ENCODE data around the gene PPIF.

PPIF gene

DNA sequence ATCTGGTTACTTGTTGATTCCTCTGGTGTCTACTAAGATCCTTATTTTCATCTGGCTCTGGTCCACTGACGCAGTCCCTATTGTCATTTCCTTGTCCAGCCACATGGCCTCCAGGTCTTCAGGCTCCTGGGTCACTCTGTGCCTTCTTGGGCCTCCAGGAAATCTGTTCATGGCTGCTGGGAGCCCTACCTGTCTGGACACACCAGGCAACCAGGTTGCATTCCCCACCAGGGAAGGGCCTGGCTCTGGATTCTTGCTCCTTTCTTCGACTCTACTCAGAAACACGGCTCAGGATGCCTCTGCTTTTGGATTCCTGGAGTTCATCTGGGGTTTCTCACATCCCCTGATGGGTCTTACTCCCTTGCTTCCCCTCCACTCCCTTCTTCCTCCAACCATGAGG is 8.0 kb upstream of the PPIF start:
- no peak overlapping the region for H3K4me3 ChIP-seq (ENCODE audit: low read depth in 1 of 2, low read length in 2 of 2)

DNA sequence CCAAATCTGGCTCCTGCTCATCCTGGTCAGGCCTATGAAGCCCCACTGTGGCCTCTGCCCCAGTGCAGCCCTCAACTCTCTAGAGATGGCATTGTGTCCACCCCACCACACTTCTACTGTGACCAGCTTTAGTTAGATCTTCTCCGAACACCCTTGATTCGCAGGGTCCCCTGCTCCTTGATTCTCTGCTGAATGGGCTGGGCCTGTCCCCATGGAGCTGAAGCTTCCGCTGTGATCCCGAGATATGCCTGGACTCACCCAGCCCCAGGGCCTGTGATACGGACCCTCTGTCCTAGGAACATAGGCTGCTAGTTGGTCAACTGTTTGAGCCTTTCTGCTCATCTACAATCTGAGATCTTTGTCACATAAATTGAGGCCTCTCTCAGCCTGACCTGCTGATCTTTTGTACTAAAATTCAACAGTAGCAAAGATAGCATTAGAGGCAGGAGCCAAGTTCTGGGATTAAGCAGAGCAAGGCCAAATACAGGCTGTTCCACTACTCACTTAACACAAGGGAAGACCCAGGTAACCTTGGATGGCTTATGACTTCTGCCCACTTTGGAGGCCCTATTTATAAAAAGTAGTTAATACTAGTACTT is 6.5 kb upstream of the PPIF start:
- no peaks in the 10 kb centered on the region for H3K36me3 ChIP-seq (ENCODE audit: control insufficient read depth in 1 of 2, insufficient read depth in 2 of 2, low read length in 2 of 2)
- H3K4me3 ChIP-seq (ENCODE audit: low read depth in 1 of 2, low read length in 2 of 2), result no peak overlapping the region
- no peaks in the 10 kb centered on the region for H3K27me3 ChIP-seq (ENCODE audit: control insufficient read depth in 1 of 2, insufficient read depth in 2 of 2, low read length in 2 of 2)
- H3K9me3 ChIP-seq (ENCODE audit: control insufficient read depth in 1 of 2, low read length in 2 of 2), result no peaks in the 10 kb centered on the region
- H3K4me1 ChIP-seq (ENCODE audit: control insufficient read depth in 1 of 2, insufficient read depth in 2 of 2, low read length in 2 of 2), result peaks cover 5 to 11% of the 10 kb centered on the region in 2 donors
- H3K9ac ChIP-seq (ENCODE audit: low read depth in 1 of 2, low read length in 2 of 2), result no peak overlapping the region
- H3K27ac ChIP-seq (ENCODE audit: low read depth, low read length), result no peak overlapping the region

More for the DNA sequence above, 8.0 kb upstream of the PPIF start:
- Histone ChIP-seq H3K27ac (ENCODE audit: low read depth, low read length) (no peak overlapping the region), H3K36me3 (ENCODE audit: control insufficient read depth in 1 of 2, insufficient read depth in 2 of 2, low read length in 2 of 2) (no peaks in the 10 kb centered on the region), H3K9ac (ENCODE audit: low read depth in 1 of 2, low read length in 2 of 2) (no peak overlapping the region), H3K27me3 (ENCODE audit: control insufficient read depth in 1 of 2, insufficient read depth in 2 of 2, low read length in 2 of 2) (no peaks in the 10 kb centered on the region), H3K4me1 (ENCODE audit: control insufficient read depth in 1 of 2, insufficient read depth in 2 of 2, low read length in 2 of 2) (peaks cover 5 to 6% of the 10 kb centered on the region in 2 donors), H3K9me3 (ENCODE audit: control insufficient read depth in 1 of 2, low read length in 2 of 2) (no peaks in the 10 kb centered on the region)

DNA sequence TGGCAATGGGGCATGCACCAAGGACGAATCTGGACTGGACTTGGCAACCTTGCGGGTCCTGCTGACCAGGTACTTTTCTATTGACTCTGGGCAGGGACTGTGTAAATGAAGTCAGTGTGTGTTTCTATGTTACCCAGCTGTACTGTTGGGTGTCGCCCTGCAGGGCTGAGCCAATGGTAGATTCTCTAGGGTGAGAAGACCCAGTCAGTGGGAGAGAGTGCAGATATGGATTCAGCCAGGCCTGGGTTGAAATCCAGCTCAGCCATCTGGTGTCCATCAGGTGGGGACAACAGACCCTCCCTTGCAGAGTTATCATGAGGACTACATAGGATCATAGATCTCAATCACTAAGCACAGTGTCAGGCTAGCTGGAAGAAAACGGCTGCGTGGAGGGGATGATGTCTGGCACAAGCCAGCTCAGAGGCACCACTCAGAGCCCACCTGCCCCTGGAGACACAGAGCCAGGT is 4.9 kb upstream of the PPIF start:
- peaks cover 8 to 20% of the 10 kb centered on the region in 2 donors for H3K4me1 ChIP-seq (ENCODE audit: control insufficient read depth in 1 of 2, insufficient read depth in 2 of 2, low read length in 2 of 2)
- no peaks in the 10 kb centered on the region for H3K9me3 ChIP-seq (ENCODE audit: control insufficient read depth in 1 of 2, low read length in 2 of 2)
- no peaks in the 10 kb centered on the region for H3K36me3 ChIP-seq (ENCODE audit: control insufficient read depth in 1 of 2, insufficient read depth in 2 of 2, low read length in 2 of 2)
- no peak overlapping the region for H3K27ac ChIP-seq (ENCODE audit: low read depth, low read length)
- H3K9ac ChIP-seq (ENCODE audit: low read depth in 1 of 2, low read length in 2 of 2), result no peak overlapping the region
- H3K27me3 ChIP-seq (ENCODE audit: control insufficient read depth in 1 of 2, insufficient read depth in 2 of 2, low read length in 2 of 2), result no peaks in the 10 kb centered on the region
- no peak overlapping the region for H3K4me3 ChIP-seq (ENCODE audit: low read depth in 1 of 2, low read length in 2 of 2)

DNA sequence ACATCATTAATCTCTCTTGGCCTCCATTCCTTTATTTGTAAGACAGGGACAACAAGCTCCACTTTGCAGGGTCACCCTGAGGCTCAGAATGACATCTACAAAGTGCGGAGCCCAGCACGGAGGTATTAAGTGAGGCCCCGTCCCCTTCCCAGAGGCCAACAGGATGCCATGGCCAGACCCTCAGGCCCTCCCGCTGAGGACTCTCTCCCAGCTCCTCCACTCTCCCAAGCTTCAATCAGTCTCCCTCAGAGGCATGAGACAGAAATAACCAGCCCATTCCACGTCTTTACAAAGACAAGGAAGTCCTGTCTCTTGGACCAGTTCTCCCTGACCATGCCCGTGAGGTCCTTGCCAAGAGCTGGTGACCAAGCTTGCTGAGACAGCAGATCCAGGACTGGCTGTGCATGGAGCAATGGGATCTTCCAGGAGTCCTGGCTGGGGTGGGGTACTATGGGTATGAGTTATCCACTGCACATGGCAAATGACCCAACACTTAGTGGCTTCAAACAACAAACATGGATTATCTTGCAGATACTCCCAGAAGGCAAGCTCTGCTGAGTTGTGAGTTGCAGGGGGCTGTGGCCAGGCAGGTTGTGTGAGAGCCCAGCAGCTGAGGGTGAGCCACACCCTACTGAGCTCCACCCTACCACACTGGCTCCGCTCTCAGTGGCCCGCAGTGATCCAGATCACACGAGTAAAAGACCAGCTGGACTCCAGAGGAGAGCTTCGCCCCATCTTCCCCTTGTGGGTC is 4.3 kb upstream of the PPIF start:
- peaks cover 8 to 20% of the 10 kb centered on the region in 2 donors for H3K4me1 ChIP-seq (ENCODE audit: control insufficient read depth in 1 of 2, insufficient read depth in 2 of 2, low read length in 2 of 2)
- no peak overlapping the region for H3K9ac ChIP-seq (ENCODE audit: low read depth in 1 of 2, low read length in 2 of 2)
- no peaks in the 10 kb centered on the region for H3K27me3 ChIP-seq (ENCODE audit: control insufficient read depth in 1 of 2, insufficient read depth in 2 of 2, low read length in 2 of 2)
- no peaks in the 10 kb centered on the region for H3K9me3 ChIP-seq (ENCODE audit: control insufficient read depth in 1 of 2, low read length in 2 of 2)
- no peak overlapping the region for H3K4me3 ChIP-seq (ENCODE audit: low read depth in 1 of 2, low read length in 2 of 2)
- no peaks in the 10 kb centered on the region for H3K36me3 ChIP-seq (ENCODE audit: control insufficient read depth in 1 of 2, insufficient read depth in 2 of 2, low read length in 2 of 2)
- H3K27ac ChIP-seq (ENCODE audit: low read depth, low read length), result no peak overlapping the region

DNA sequence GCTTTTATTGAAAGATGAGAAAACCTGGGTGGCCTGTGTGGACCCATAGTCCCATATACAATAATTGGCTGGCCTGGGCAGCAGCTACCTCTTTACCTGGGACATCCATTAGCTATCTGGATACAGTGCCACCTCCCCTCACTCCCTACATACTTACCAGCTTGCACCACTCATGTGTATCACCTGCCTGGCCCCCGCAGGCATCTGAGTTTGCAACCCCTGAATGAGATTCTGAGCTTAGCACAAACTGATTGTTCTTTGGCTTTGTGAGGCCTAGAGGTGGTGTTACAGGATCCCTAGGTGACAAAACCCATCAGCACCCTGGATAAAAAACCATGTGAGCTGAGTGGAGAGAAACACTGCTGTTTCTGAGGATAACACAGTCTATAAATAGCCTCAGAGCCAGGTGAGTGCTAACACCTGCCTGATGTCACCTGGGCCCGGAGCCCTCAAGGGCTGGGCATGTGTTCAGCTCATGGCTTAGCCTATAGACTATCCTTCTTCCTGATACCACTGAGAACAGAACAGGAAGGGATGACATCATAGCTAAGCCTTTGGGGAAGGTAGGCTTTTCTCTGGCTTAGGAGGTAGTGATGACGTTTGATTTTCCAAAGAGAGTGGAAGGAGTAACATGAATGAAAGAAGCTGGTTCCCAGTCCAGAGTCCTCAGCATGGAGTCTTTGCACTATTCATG is 2.6 kb upstream of the PPIF start:
- peaks cover 25 to 34% of the 10 kb centered on the region in 2 donors for H3K4me1 ChIP-seq (ENCODE audit: control insufficient read depth in 1 of 2, insufficient read depth in 2 of 2, low read length in 2 of 2)
- H3K36me3 ChIP-seq (ENCODE audit: control insufficient read depth in 1 of 2, insufficient read depth in 2 of 2, low read length in 2 of 2), result peaks cover 6 to 9% of the 10 kb centered on the region in 2 donors
- no peak overlapping the region for H3K9ac ChIP-seq (ENCODE audit: low read depth in 1 of 2, low read length in 2 of 2)
- no peak overlapping the region for H3K4me3 ChIP-seq (ENCODE audit: low read depth in 1 of 2, low read length in 2 of 2)
- H3K27ac ChIP-seq (ENCODE audit: low read depth, low read length), result no peak overlapping the region
- no peaks in the 10 kb centered on the region for H3K9me3 ChIP-seq (ENCODE audit: control insufficient read depth in 1 of 2, low read length in 2 of 2)
- no peaks in the 10 kb centered on the region for H3K27me3 ChIP-seq (ENCODE audit: control insufficient read depth in 1 of 2, insufficient read depth in 2 of 2, low read length in 2 of 2)

DNA sequence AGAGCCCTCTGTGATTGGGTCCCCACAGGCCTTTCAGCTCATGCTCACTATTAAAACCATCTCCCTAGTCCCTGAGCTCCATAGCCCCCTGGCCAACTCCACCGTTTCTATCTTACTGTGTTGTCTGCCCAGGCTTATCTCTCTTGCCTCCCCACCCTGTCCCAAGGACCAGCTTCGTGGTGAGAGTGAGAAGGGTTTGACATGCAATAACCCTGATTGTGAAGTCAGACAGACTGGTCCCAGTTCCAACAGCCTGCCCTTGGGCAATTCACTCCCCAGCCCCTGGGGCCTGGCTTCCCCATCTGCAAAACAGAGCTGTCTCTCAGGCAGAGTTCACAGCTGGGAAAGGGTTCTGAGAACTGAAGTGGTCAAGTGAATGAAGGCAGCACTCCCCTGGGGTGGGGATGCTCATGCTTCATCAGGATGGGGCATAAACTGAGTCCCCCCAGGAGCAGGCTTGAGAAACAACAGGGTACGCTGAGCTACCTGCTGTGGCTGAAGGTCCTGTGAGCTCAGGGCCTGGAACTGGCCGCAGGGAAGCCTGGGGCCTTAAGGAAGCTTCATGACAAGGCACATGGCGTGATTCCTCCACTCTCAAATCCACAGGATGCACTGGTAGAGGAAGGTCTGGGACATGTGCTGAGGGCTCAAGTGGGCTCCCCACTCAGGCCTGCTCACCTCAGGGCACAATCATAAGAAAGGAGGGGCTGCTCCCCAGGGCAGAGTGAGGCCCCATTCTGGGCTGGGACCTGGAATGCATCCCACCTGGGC is 1.8 kb upstream of the PPIF start:
- H3K4me1 ChIP-seq (ENCODE audit: control insufficient read depth in 1 of 2, insufficient read depth in 2 of 2, low read length in 2 of 2), result peaks cover 26 to 34% of the 10 kb centered on the region in 2 donors
- no peak overlapping the region for H3K4me3 ChIP-seq (ENCODE audit: low read depth in 1 of 2, low read length in 2 of 2)
- no peaks in the 10 kb centered on the region for H3K9me3 ChIP-seq (ENCODE audit: control insufficient read depth in 1 of 2, low read length in 2 of 2)
- H3K27ac ChIP-seq (ENCODE audit: low read depth, low read length), result no peak overlapping the region
- peaks cover 13 to 16% of the 10 kb centered on the region in 2 donors for H3K36me3 ChIP-seq (ENCODE audit: control insufficient read depth in 1 of 2, insufficient read depth in 2 of 2, low read length in 2 of 2)
- no peaks in the 10 kb centered on the region for H3K27me3 ChIP-seq (ENCODE audit: control insufficient read depth in 1 of 2, insufficient read depth in 2 of 2, low read length in 2 of 2)
- H3K9ac ChIP-seq (ENCODE audit: low read depth in 1 of 2, low read length in 2 of 2), result no peak overlapping the region

DNA sequence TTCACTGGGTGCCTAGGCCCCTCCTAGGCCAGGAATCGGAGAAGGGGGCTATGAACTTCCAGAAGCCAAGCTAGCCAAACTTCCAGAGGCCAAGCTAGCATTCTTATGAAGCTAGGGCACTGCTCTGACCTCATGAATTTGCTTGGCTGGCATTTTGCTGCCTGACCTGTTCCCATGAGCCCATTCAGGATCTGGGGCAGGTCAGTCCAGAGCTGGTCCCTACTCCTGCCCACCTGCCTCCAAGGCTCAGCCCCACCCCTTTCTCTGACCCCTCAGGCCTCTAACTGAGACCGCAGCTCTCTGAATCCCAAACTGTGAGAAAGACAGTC is 1.3 kb upstream of the PPIF start:
- Histone ChIP-seq H3K4me3 (ENCODE audit: low read depth in 1 of 2, low read length in 2 of 2) (no peak overlapping the region), H3K27me3 (ENCODE audit: control insufficient read depth in 1 of 2, insufficient read depth in 2 of 2, low read length in 2 of 2) (no peaks in the 10 kb centered on the region), H3K9me3 (ENCODE audit: control insufficient read depth in 1 of 2, low read length in 2 of 2) (no peaks in the 10 kb centered on the region), H3K36me3 (ENCODE audit: control insufficient read depth in 1 of 2, insufficient read depth in 2 of 2, low read length in 2 of 2) (peaks cover 19 to 22% of the 10 kb centered on the region in 2 donors), H3K27ac (ENCODE audit: low read depth, low read length) (no peak overlapping the region), H3K9ac (ENCODE audit: low read depth in 1 of 2, low read length in 2 of 2) (no peak overlapping the region), H3K4me1 (ENCODE audit: control insufficient read depth in 1 of 2, insufficient read depth in 2 of 2, low read length in 2 of 2) (peaks cover 26 to 34% of the 10 kb centered on the region in 2 donors)

DNA sequence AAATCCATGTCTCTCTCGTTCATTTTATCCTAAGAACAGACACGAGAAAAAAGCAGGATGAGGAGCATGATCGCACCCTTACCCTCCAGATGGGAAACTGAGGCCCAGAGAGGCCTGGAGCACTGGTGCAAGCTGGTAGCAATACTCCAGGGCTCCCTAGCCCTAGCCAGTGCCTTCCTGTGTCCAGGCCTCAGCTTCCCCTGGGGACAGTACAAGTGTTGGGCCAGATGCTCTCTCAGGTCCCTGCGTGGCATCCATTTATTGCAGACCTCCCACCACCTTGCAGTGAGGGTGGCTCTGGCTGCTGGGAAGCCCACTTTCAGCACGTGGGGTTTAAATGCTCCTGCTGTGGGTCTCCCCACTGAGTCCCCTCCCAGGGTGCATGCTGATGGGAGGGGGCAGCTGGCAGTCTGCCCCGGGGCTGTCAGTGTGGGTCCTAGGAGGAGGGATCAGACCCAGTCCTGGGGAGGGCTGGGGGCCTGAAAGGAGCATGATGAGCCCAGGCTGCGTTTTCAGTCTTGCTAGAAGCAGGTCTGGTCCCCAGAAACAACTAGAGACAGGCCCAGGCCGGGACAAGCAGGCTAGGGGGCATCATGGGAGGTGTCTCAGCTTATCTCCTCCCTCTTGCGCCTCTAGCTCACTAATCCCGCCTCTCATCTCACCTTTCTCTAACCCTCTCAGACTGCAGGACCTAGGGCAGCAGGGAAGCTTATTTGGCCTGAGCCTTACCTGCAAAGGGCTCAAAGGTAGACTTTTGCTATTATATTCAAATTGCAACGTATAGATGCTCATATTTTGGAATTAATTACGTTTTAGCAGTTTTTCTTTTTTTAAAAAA is 662 bp upstream of the PPIF start:
- Histone ChIP-seq H3K9me3 (ENCODE audit: control insufficient read depth in 1 of 2, low read length in 2 of 2) (no peaks in the 10 kb centered on the region), H3K36me3 (ENCODE audit: control insufficient read depth in 1 of 2, insufficient read depth in 2 of 2, low read length in 2 of 2) (peaks cover 23 to 24% of the 10 kb centered on the region in 2 donors), H3K9ac (ENCODE audit: low read depth in 1 of 2, low read length in 2 of 2) (no peak overlapping the region), H3K4me3 (ENCODE audit: low read depth in 1 of 2, low read length in 2 of 2) (no peak overlapping the region), H3K4me1 (ENCODE audit: control insufficient read depth in 1 of 2, insufficient read depth in 2 of 2, low read length in 2 of 2) (peaks cover 26 to 34% of the 10 kb centered on the region in 2 donors), H3K27me3 (ENCODE audit: control insufficient read depth in 1 of 2, insufficient read depth in 2 of 2, low read length in 2 of 2) (no peaks in the 10 kb centered on the region), H3K27ac (ENCODE audit: low read depth, low read length) (no peak overlapping the region)

DNA sequence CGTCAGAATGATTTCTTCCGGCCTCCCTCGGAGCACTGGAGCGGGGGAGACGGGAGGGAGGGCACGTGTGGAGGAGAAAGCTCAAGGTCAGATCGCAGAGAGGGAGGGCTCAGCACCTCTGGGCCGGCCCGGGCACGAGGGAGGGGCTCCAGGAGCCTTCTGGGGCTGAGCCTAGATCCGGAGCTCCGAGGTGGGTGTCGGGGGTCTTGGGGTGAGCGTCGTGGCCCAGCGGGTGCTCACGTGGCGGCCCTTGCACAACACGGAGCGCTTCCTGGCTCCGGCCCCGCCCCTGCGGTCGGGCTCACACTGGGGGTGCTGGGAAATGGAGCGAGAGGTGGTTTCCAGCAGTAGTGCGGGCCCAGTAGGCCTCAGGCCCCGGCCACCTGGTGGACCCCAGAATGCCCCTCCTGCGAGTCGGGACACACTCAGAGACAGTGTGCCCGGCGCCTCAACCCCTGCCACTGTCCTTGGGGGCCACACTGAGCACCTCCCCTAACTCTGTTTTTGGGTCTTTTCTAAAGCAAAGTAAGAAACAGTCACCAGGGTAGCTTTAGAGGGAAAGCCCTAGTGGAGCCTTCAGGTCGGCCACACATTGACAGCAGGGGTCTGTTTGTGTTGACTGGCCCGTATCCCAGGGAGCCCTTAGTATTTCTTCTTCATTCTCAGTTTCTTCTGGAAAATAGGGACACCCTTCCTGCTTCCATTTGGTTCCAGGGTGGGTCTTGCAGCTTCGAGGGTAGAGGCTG is 798 bp downstream of the PPIF start:
- peaks cover 33 to 38% of the 10 kb centered on the region in 2 donors for H3K36me3 ChIP-seq (ENCODE audit: control insufficient read depth in 1 of 2, insufficient read depth in 2 of 2, low read length in 2 of 2)
- H3K27me3 ChIP-seq (ENCODE audit: control insufficient read depth in 1 of 2, insufficient read depth in 2 of 2, low read length in 2 of 2), result no peaks in the 10 kb centered on the region
- peak overlapping the region; percentile 60 to 73 for H3K9ac ChIP-seq (ENCODE audit: low read depth in 1 of 2, low read length in 2 of 2)
- H3K4me3 ChIP-seq (ENCODE audit: low read depth in 1 of 2, low read length in 2 of 2), result peak overlapping the region; percentile 72 to 77
- peaks cover 25 to 33% of the 10 kb centered on the region in 2 donors for H3K4me1 ChIP-seq (ENCODE audit: control insufficient read depth in 1 of 2, insufficient read depth in 2 of 2, low read length in 2 of 2)
- no peaks in the 10 kb centered on the region for H3K9me3 ChIP-seq (ENCODE audit: control insufficient read depth in 1 of 2, low read length in 2 of 2)
- H3K27ac ChIP-seq (ENCODE audit: low read depth, low read length), result peak overlapping the region; percentile 84

Data from duodenal mucosa (tissue), 2 donors.